Medulla oblongata (tissue), 1 donor: ENCODE results near the gene TCF25.
"Not testable (repeated sequence)": the region's sequence is repeated elsewhere in the genome, so short reads cannot be mapped to it uniquely, and the experiment has no call there.

Experiments used
- DNase-seq: peaks from one replicate; pipeline ENCODE4 v3.0.0-alpha.2; 2015; ENCODE audit errors: extremely low spot score

Gene TCF25

DNA sequence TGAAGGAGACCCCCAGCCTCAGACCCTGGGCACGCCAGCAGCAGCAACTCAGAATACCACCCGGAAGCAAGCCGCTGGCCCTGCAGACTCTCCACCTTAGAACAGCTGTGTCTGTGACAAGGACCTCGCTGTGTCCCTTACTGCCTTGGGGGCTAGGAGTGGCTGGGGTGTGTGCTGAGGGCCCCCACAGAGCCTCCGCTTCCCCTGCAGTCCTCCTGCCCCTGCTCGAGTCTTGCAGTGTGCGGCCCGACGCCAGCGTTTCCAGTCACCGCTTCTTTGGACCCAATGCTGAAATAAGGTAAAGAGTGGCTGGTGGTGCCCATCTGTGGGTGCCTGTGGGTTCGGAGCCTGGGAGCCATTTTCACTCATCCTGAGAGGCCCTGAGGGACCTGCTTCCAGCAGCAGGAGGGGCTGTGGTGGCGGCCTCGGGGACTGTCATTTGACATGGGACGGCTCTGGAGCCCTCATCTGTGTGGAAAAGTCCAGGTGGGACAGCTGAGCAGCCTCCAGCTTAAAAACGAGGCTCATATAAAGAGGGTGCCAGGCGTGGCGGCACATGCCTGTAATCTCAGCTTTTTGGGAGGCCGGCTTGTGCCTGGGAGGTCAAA lies 30.6 kb downstream of the TCF25 start:
- DNase-seq: no peak

DNA sequence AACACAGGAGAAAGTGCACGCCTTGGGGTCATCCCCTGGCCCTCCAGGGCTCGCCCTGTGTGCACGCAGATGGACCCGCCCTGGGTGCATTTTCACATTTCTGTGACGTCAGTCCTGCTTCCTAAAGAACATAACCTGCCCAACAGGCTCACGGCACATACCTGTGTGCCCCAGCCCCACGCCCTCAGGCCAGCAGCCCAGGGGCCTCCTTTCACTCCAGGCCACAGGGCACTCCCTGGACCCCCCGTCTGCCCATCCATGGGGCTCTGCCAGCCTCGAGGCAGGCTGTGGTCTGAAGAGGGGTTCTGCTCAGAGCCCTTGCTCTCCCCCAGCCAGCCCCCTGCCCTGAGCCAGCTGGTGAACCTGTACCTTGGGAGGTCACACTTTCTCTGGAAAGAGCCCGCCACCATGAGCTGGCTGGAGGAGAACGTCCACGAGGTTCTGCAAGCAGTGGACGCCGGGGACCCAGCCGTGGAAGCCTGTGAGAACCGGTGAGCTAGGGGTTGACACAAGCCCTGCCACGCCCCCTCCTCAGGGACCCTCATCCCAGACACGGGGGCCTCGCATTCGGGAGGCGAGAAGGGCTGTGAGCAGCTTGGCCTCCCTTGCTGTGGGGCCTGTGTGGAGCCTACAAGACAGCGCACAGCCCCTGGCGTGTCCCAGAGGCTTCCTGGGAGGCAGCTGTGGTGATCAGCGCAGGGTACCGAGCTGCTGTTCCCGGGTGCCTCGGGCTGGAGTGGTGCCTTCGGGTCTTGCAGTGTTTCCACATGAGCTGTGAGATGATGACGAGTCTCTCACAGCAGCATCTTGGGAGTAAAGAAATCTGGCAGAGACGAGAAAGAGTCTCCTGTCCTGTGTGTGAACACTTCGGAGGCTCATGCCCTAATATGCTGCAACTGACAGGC lies 31.5 kb downstream of the TCF25 start:
- DNase-seq: no peak

- no peak for DNase-seq
Observed at GRCh38 chr16:89905511-89906139, 32.2 kb downstream of the TCF25 start.

GRCh38 chr16:89906140-89907025 lies 33.0 kb downstream of the TCF25 start:
- no peak for DNase-seq

- DNase-seq: no peak
Observed at GRCh38 chr16:89907055-89907814, 33.8 kb downstream of the TCF25 start.

GRCh38 chr16:89908236-89908635 lies 34.8 kb downstream of the TCF25 start:
- DNase-seq: no peak

DNA sequence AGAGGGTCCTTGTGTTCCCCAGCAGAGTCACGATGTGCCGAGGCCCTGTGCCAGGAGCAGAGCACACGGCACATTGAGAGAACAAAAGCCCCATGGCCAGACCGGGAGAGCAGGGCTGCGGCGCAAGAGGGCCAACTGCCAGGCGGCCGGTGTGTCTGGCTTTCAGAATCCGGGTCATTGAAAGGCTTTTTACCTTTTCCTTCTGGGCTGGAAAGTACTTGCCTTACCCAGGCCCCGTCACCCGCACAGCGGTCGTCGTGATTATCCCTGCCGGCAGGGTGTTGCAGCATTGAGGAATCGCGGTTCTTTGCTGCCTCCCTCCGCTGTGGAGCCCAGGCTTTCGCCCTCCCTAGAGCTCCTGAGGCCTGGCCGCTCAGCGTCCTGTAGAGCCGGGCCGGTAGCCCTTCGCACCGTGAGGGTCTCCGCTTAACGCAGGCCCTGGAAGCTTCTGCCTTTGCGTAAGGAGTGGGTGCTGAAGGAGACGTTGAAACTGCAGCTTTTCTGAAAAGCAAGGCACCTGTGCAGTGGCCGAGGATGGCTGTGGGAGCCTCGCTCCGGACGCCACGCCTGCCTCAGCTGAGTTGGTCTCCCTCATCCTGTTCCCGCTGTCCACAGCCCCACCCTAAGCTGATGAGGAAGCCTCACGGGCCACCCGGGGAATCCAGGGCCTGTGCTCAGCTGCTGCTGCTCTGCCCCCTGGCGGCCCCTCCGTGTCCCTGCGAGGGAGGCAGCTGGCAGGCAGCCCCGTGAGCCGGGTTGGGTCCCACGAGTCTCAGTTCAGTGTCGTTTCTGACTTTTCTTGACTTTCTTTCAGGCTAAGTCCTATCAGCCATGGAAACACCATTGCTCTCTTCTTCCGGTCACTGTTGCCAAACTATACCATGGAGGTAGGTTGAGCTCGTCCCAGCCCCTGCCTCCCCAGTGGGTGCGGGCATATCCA lies 36.7 kb downstream of the TCF25 start:
- DNase-seq: peak; percentile 87

GRCh38 chr16:89910717-89911354 lies 37.4 kb downstream of the TCF25 start:
- DNase-seq: no peak

DNA sequence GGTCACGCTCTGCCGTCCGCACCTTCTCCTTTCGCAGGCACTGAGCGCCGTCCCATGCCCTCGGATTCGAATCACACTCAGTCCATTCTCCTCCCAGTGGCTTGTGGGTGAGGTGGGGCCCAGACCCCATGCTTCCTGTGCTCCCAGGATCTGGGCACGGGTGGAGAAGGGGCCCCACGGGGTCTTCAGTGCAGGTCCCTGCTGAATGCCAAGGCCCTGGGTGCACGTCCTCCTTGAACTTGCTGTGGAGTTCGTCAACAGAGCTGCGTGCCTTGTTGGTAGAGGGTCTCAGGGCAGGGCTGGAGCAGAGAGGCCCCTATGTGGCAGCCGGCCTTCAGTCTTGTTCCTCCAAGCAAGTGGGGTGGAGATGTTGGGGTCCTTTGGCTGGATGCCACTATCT lies 38.0 kb downstream of the TCF25 start:
- no peak for DNase-seq

DNA sequence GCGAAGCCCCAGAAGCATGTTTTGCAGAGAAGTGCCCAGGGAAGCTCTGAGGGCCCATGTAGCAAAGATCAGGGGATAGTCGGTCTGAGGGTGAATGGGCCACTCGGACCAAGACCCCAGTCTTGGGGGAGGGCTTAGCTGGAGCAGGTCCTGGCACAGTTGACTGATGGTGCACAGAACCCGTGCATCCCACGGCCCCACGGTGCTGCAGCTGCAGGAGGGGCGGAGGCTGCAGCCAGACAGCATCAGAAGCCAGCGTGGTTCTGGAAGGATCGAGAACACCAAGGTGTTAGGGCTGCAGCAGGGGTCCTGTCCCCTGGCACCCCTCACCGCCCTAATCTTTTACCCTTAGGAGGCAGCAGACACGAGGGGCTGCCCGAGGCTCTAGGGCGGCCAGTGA lies 38.8 kb downstream of the TCF25 start:
- no peak for DNase-seq

DNA sequence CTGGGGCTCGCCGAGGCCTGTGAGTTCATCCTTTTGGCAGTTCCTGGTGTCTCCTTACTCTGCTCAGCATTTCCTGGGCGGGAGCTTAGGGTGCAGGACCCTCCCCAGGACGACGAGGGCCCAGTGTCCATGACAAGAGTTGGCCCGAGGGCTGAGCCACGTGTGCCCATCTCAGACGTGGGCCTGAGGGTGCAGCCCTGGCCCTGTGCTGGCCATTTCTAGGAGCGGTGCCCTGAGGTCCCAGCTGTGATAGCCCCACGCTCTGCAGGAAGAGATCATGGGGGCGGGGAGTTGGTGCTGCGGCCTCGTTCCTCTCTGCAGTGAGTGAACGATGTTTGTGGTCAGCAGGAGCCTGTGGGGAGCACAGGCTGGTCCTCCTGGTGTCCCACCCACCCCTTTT lies 39.2 kb downstream of the TCF25 start:
- no peak for DNase-seq

DNA sequence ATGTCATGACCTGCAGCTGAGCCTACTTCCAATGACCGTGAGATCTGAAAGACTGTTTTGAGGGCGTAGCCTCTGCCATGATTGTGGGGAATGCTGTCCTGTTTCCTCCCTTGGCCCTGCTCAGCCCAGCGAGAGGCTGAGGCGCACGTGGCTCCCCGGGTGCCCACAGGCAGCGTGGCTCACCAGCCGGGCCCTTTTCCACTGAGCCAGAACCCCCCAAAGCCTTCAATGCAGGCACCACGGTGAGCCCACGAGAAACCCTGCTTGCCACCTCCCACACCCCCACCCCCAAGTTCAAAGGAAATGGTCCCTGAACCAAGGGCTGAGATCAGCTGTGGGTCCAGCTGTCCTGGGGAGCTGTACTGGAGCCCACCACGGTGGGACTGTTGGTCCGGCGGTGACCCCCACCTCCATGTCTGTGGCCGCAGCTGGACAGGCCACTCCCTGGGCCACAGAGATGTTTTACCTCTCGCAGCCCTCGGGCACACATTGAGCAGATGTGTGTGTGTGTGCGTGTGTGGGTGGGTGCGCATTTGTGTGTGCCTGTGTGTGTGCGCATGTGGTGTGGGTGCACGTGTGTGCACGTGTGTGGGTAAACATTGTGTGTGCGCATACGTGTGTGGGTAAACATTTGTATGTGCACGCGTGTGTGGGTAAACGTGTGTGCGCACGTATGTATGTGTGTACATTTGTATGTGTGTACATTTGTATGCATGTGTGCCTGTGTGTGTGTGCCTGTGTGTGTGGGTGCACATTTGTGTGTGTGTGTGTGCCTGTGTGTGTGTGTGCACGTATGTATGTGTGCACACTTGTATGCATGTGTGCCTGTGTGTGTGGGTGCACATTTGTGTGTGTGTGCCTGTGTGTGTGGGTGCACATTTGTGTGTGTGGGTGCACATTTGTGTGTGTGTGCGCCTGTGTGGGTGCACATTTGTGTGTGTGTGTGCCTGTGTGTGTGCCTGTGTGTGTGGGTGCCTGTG lies 40.3 kb downstream of the TCF25 start:
- DNase-seq: no peak

DNA sequence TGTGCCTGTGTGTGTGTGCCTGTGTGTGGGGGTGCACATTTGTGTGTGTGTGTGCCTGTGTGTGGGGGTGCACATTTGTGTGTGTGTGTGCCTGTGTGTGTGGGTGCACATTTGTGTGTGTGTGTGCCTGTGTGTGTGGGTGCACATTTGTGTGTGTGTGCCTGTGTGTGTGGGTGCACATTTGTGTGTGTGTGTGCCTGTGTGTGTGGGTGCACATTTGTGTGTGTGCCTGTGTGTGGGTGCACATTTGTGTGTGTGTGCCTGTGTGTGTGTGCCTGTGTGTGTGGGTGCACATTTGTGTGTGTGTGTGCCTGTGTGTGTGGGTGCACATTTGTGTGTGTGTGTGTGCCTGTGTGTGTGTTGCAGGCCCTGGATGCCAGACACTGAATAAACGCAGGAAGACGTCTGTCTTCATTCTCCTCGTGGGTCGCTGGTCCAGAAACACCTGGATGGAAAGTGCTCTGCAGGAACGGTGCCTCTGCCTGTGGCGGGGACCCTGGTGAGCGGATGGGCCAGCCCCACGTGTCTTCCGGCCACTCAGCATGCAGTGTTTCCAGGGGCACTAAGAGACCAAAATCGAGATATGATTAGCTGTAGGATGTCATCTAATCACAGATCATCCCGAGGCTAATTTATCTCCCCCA lies 41.4 kb downstream of the TCF25 start:
- not testable (repeated sequence) for DNase-seq

- DNase-seq: no peak
Observed at GRCh38 chr16:89915303-89916232, 42.2 kb downstream of the TCF25 start.

- DNase-seq: no peak
Observed at GRCh38 chr16:89917773-89918452, 44.5 kb downstream of the TCF25 start.
